Erythroblast (primary cell): ENCODE measurements around the gene C16orf92.

Experiments
- GATA1 ChIP-seq: IDR thresholded peaks from 2 replicates; pipeline ENCODE4 v1.6.1; 2011; ENCODE audit warnings: low read depth, mild to moderate bottlenecking, control low read depth, low read length, moderate library complexity
- POLR2A ChIP-seq: IDR thresholded peaks from 2 replicates; pipeline ENCODE4 v1.6.1; 2011; ENCODE audit warnings: mild to moderate bottlenecking, low read length

DNA sequence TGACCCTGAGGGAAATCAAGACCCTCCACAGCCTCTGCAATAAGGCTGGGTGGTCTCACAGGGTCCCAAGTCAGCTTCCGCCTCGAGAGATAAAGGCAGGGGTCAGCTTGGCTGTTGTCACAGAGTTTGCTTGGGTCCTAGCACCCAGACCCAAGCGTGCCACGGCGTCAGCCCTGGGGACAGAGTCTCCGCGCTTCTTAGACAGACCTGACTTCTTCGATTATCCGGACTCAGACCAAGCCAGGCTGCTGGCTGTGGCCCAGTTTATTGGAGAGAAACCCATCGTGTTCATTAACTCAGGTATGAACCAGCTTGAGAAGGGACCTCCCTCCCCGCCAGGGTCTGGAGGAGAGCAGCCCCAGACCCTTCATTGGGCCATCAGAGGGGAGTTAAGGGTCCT, 588 bp downstream of the C16orf92 start:
- TF ChIP-seq POLR2A (no peak), GATA1 (no peak)
